ENCODE results near the gene LIPC.

LIPC gene

DNA sequence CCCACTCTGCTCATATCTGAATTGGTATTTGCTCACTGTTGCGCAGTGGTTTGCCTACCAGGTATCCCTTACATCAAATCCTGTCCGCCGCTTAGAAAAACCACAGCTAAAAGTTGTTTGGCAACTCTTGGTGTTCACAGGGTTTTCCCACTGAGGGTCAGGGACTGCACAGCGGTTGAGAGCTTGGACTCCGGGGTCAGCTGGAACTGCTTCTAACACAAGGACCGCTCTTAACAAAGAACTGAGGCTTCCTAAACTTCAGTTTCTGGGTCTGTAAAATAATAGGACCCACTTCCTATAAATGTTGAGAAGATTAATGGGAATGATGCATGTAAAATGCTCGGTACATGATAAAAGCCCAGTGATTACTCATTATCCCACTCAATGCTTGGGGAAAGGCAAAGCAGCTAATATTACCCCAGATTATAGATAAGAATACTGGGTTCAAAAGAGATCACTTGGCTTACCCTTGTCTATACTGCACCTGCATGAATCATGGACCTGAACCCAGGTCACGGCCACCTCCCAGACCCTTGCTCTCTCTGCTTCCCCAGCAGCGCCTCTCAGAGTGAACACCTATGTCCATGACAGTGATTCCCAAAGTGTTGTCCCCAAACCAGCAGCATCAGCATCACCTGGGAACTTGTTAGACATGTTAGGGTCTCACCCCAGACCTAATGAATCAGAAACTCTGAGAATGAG, 36.1 kb downstream of the LIPC start:
- Histone ChIP-seq H3K79me2 (ENCODE audit: low read length) (no peaks in the 10 kb centered on the region), H4K20me1 (ENCODE audit: insufficient read depth, low read length) (no peaks in the 10 kb centered on the region), H3K4me1 (ENCODE audit: low read length) (peaks cover 28% of the 10 kb centered on the region), H3K9ac (ENCODE audit: low read length) (no peak overlapping the region), H3K27ac (ENCODE audit: low read length) (no peak overlapping the region), H3K4me2 (ENCODE audit: low read depth, low read length) (no peak overlapping the region), H3K9me3 (replicated peaks; ENCODE audit: insufficient read depth, low read length) (no peaks in the 10 kb centered on the region), H3K36me3 (replicated peaks; ENCODE audit: insufficient read depth, low read length) (no peaks in the 10 kb centered on the region), H3F3A (ENCODE audit: insufficient read depth, low read length) (peaks cover 16% of the 10 kb centered on the region), H2AFZ (ENCODE audit: low read length) (no peak overlapping the region), H3K27me3 (replicated peaks; ENCODE audit: insufficient read depth, low read length) (no peaks in the 10 kb centered on the region), H3K9me2 (replicated peaks; ENCODE audit: insufficient read depth, low read length) (no peaks in the 10 kb centered on the region), H3K4me3 (ENCODE audit: low read length) (no peak overlapping the region)
- DNase-seq: no peak
- TF ChIP-seq, protein P1, sequence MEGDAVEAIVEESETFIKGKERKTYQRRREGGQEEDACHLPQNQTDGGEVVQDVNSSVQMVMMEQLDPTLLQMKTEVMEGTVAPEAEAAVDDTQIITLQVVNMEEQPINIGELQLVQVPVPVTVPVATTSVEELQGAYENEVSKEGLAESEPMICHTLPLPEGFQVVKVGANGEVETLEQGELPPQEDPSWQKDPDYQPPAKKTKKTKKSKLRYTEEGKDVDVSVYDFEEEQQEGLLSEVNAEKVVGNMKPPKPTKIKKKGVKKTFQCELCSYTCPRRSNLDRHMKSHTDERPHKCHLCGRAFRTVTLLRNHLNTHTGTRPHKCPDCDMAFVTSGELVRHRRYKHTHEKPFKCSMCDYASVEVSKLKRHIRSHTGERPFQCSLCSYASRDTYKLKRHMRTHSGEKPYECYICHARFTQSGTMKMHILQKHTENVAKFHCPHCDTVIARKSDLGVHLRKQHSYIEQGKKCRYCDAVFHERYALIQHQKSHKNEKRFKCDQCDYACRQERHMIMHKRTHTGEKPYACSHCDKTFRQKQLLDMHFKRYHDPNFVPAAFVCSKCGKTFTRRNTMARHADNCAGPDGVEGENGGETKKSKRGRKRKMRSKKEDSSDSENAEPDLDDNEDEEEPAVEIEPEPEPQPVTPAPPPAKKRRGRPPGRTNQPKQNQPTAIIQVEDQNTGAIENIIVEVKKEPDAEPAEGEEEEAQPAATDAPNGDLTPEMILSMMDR (IDR thresholded peaks at IDR 0.05; ENCODE audit: low read length): no peak
- TF ChIP-seq EZH2phosphoT487 (IDR thresholded peaks at IDR 0.05; ENCODE audit: low read length): no peak
- TF ChIP-seq EZH2 (optimal IDR thresholded peaks at IDR 0.05; ENCODE audit: low read depth, low read length): no peak

DNA sequence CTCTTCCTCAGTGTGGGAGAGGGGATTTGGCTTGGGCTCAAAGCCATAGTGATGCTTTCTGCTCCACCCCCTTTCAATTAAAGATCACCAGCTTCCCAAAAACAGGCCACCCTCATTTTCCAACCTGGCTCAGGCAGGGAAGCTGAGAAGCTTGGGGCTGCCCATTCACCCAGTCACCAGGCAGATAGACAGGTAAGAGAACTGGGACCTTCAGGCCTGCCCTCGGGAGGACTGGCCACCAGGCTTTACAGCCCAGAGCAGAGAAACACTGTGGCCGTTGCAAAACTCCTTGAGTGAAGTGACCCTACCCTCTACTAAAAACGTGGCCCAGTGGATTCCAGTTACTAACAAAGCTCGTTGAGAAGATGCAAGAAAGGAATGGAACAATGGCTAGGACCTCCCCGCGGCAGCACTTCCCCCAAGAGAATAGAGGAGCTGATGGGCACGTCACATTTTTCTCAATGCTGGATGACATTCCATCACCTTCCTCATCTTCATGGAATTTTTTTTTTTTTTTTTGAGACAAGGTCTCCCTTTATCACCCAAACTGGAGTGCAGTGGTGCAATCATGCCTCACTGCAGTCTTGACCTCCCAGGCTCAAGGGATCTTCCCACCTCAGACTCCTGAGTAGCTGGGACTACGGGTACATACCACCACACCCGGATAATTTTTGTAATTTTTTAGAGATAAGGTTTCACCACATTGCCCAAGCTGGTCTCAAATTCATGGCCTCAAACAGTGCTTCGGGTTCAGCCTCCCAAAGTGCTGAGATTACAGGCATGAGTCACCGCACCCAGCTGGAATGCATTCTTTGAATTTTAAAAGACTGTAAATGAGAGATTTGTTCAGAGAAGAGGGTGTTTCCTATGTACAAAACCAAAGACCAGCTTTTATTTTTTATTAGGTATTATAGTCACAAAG, 37.9 kb downstream of the LIPC start:
- Histone ChIP-seq H3K36me3 (replicated peaks; ENCODE audit: insufficient read depth, low read length) (no peaks in the 10 kb centered on the region), H3K4me2 (ENCODE audit: low read depth, low read length) (no peak overlapping the region), H3K9me3 (replicated peaks; ENCODE audit: insufficient read depth, low read length) (no peaks in the 10 kb centered on the region), H3K4me3 (ENCODE audit: low read length) (no peak overlapping the region), H4K20me1 (ENCODE audit: insufficient read depth, low read length) (no peaks in the 10 kb centered on the region), H3K4me1 (ENCODE audit: low read length) (peaks cover 28% of the 10 kb centered on the region), H3K79me2 (ENCODE audit: low read length) (no peaks in the 10 kb centered on the region), H3K27me3 (replicated peaks; ENCODE audit: insufficient read depth, low read length) (no peaks in the 10 kb centered on the region), H2AFZ (ENCODE audit: low read length) (no peak overlapping the region), H3K9ac (ENCODE audit: low read length) (no peak overlapping the region), H3K27ac (ENCODE audit: low read length) (no peak overlapping the region), H3K9me2 (replicated peaks; ENCODE audit: insufficient read depth, low read length) (no peaks in the 10 kb centered on the region), H3F3A (ENCODE audit: insufficient read depth, low read length) (peaks cover 1% of the 10 kb centered on the region; the same call in 1 of the 2 replicates)
- TF ChIP-seq, protein P1 (IDR thresholded peaks at IDR 0.05; ENCODE audit: low read length): no peak
- TF ChIP-seq EZH2phosphoT487 (IDR thresholded peaks at IDR 0.05; ENCODE audit: low read length): no peak
- no peak for TF ChIP-seq EZH2 (optimal IDR thresholded peaks at IDR 0.05; ENCODE audit: low read depth, low read length)
- DNase-seq: no peak

DNA sequence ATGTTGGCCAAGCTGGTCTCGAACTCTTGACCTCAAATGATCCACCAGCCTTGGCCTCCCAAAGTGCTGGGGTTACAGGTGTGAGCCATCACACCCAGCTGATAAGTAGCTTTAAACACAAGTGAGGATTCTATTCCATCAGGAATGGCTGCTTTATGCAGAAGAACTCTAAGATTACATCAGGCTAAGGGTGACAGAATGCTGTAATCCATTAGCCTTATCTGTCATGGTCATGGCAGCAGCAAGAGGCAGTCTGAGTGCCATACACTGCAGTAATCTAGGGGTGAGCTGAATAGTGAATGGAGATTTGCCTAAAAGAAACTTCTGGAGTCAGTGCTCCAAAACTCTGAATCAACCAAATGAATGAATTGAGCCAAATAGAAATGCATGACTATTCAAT, 39.6 kb downstream of the LIPC start:
- no peak for TF ChIP-seq EZH2 (optimal IDR thresholded peaks at IDR 0.05; ENCODE audit: low read depth, low read length)
- no peak for TF ChIP-seq EZH2phosphoT487 (IDR thresholded peaks at IDR 0.05; ENCODE audit: low read length)
- TF ChIP-seq, protein P1 (IDR thresholded peaks at IDR 0.05; ENCODE audit: low read length): no peak
- no peaks in the 10 kb centered on the region for H3K36me3 ChIP-seq (replicated peaks; ENCODE audit: insufficient read depth, low read length)
- no peaks in the 10 kb centered on the region for H3F3A ChIP-seq (ENCODE audit: insufficient read depth, low read length)
- no peaks in the 10 kb centered on the region for H4K20me1 ChIP-seq (ENCODE audit: insufficient read depth, low read length)
- no peak overlapping the region for H3K4me2 ChIP-seq (ENCODE audit: low read depth, low read length)
- H3K27ac ChIP-seq (ENCODE audit: low read length): no peak overlapping the region
- H3K9ac ChIP-seq (ENCODE audit: low read length): no peak overlapping the region
- H3K4me1 ChIP-seq (ENCODE audit: low read length): peaks cover 22% of the 10 kb centered on the region
- H3K9me3 ChIP-seq (replicated peaks; ENCODE audit: insufficient read depth, low read length): no peaks in the 10 kb centered on the region
- no peaks in the 10 kb centered on the region for H3K79me2 ChIP-seq (ENCODE audit: low read length)
- H2AFZ ChIP-seq (ENCODE audit: low read length): no peak overlapping the region
- no peaks in the 10 kb centered on the region for H3K9me2 ChIP-seq (replicated peaks; ENCODE audit: insufficient read depth, low read length)
- no peak overlapping the region for H3K4me3 ChIP-seq (ENCODE audit: low read length)
- DNase-seq: no peak
- no peaks in the 10 kb centered on the region for H3K27me3 ChIP-seq (replicated peaks; ENCODE audit: insufficient read depth, low read length)
